SK-MEL-5 (cell line): ENCODE results near the gene NDUFV1. TPM values are rescaled to one million over a fixed set of nuclear protein-coding genes. Genes with fewer than 3 reads are reported as not detected.
"Not testable (repeated sequence)": the region's sequence is repeated elsewhere in the genome, so short reads cannot be mapped to it uniquely, and the experiment has no call there.

Experiments used
- DNase-seq: peaks from one replicate; pipeline ENCODE4 v3.0.0-alpha.2; 2016; ENCODE audit warnings: low read depth, low spot score
- in situ Hi-C: cut with HindIII; loops from 2 replicates; pipeline ENCODE4 v1.10.0; 2016; ENCODE audit warnings: low sequenced_read_pairs, high pct_unique_total_duplicates, low pct_unique_long_range_greater_than_20kb
- total RNA-seq: library from RNA; depleted of rRNA; stranded (reverse); fragments of >200 nt; shearing (Covaris generic); gene quantifications from 2 replicates; pipeline ENCODE4 v1.2.3, GENCODE V29; 2014

NDUFV1 gene
- total RNA-seq, 1 experiment from 2014 or later, result 175 TPM

DNA sequence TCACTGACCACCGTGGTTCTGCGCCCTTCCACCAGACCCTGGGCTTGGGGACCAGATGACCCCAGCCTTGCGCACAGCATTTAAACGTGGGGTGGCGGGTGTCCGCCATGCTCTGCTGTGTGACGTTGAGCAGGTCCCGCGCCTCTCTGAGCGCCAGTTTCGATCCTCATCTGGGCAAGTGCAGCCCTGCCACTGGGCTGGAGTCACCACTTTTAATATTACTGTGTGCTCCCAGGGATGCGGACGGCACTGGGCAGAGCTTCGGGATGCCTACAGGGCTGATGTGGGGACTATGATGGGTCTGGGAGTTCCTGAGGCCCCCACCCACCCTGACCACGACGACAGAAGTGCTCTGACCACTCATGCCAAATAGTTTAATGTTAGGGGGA, 24.2 kb downstream of the NDUFV1 start:
- DNase-seq, result no peak
- in situ Hi-C loops, result no loop called here

- no peak for DNase-seq
- in situ Hi-C loops, result no loop called here
Measured at GRCh38 chr11:67631411-67631810, 24.7 kb downstream of the NDUFV1 start.

GRCh38 chr11:67631853-67632174, 25.1 kb downstream of the NDUFV1 start:
- no peak for DNase-seq
- in situ Hi-C loops, result no loop called here

DNA sequence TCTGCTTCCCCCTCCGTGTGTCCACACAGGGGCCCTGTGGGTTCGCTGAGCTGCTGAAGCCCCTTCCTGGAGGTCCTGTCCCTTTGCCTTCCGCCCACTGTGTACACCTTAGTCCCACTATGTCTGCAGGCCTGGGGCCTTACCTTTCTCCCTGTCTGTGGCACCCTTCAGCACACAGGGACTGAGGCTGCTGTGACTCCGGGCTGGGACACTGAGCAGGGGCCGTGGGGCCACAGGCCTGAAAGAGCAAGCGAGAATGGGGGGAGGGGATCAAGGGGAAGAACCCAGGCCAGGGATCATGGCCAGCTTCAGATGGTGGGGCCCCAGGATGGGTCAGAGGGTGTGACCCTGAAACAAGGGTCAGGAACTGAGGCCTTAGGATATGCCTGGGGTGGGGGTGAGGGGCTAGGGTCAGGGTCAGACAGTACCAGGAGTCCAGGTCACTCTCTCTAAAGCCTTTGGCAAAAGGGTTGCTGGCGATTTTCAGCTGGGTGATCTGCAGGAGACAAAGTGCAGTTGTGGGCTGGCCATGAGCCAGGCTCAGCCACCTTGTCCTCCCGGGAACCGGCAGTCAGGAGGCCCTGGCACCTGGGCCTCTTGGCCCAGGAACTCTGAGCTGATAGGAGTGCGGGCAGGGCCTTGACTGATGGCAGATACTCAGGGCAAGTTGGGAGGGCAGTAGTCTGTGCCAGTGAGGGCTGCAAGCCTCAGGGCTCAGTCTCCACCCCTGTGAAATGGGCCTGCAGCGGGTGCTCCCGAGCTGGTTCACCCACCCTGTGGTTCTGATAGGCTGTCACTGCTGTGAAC, 25.6 kb downstream of the NDUFV1 start:
- in situ Hi-C loops, result no loop called here
- no peak for DNase-seq

DNA sequence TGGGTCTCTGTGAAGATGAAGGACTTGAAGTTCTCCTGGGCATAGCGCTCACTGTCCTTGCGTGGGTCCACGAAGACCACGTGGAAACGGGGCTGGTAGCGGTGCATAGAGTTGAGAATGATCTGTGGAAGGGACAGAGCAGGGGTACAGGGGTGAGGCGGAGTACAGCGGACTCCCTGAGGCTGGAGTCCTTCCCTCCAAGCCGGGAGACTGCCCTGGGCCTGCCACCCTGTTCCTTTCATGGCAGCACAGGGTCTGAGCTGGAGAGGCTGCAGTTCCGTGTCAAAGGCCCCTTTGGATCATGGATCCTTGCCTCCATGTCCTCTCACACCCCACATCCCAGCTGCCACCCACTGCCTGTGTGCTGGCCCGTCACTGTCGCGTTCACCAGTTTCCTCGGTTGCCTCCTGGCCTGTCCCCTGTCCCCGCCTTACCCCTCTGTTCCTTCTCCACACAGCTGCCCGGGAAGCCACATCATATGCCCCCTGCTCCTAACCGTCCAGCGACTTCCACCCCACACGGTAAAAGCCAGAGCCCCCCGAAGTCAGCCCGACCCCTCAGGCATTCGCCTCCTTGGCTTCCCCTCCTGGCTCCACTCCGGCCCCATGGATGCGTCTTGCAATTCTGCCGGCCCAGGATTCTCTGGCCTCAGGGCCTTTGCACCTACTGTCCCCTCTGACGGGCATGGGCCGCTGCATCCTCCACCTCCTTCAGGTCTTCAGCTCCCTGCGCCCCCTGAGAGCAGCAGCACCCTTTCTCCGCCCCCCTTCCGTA, 26.4 kb downstream of the NDUFV1 start:
- DNase-seq, result no peak
- in situ Hi-C loops, result no loop called here

DNA sequence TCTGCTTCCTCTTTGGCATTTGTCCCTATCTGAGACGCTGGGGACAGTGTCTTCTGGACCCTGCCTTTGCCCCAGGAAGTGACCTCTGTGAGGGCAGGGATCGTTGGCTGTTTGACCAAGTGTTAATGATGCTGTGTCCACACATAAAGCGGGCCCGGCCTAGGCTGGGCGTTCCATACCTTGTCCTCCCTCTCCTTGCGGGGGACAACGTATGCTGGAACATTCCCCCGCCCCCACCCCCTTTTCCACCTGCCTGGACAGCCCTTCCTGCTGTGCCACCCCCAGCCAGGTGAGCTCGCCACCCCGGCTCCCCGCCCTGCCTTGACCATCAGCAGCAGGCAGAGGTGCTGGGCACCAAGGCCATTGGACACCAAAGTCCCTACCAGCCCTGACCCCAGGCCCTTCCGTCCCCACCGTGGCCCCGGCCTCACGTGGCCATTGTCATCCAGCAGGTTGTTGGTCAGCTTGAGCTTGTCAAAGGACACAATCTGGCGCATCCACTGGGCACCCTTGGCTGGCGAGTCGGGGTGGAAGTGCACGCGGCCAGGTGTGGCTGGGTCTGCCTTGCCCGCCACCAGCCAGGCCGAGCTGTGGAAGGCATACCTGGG, 27.1 kb downstream of the NDUFV1 start:
- no peak for DNase-seq
- in situ Hi-C loops, result no loop called here

DNA sequence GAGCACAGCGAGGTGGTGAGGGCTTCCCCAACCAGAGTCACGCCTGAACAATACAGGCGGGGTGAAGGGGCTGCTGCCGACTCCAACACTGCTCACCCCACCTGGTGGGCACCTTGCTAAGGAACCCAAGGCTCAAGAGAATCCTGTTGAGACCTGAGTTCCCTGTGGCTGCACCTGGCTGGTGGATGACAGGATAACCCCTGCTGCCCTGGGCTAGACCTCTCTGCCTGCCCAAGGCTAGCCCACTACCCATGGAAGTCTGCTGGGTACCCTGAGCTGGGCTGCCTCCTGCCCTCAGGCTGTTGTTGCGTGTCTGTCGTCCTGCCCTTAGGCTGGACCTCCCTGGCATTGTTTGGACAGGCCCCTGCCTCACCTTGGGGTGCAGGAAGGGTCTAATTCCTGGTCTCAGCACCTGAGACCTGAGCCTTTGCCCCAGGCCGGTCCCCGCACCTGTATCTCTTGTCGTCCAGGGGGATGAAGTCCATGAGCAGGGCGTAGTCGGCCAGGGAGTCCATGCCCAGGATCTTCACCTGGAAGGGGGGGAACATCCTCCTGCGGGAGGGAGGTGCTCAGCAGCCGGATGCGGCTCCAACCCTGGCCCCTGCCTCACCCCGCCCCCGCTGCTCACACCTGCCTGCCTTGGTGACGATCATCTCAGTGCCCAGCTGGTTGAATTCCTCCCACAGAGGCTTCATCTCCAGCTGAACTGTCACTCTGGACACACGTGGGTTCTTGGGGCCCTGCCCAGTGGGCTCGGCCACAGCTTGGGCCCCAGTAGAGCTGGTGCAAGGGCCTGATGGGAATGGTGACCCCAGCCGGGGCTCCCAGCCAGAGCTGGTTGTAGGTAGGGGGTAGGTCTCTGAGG, 27.9 kb downstream of the NDUFV1 start:
- in situ Hi-C loops, result no loop called here
- no peak for DNase-seq

DNA sequence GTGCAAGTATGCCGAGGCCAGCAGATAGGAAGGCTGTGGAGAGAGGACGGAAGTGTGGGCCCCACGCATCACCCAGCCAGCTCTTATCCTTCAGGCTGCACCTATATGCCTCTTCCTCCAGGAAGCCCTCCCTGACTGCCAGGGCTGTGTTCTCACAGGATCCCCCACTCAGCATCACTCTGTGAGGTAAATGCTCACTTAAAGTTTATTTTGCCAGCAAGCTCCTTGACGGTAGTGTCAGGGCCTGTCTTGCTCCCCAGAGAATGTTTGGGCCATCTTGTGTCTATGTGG, 28.4 kb downstream of the NDUFV1 start:
- DNase-seq, result no peak

DNA sequence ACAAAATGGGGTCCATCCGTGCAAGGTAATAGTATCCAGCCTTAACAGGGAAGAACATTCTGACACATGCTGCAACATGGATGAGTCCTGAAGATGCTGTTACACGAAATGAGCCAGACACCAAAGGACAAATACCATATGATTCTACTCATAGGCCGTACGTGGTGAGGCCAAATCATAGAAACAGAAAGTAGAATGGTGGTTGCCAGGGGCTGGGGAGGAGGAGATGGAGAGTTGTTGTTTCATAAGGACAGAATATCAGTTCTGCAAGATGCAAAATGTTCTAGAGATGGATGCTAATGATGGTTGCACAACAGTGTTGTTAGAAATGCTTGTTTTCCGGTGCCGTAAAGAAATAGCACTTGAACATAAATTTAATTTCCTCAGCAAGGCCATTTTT, 30.2 kb downstream of the NDUFV1 start:
- in situ Hi-C loops, result no loop called here
- DNase-seq, result no peak

More for the DNA sequence above, 28.4 kb downstream of the NDUFV1 start:
- in situ Hi-C loops, result no loop called here

DNA sequence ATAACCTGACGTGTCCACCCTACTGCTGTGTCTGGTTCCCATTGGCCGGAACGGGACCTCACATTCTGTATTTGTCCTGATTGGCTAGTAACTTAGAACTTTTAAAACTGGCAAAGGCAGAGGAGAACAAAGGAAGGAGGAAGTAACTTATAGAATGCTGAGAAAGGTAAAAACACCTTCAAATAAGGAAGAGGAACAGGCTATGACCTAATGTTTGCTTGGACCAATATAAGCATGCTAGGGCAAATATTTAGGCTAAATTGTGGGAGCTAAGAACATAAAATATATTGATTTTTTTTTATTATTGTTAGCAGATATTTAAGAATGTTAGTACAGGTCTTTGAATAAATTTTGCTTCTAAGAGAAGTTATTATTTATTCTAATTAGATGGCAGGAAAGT, 30.7 kb downstream of the NDUFV1 start:
- DNase-seq, in situ Hi-C loops: not testable (repeated sequence)

- no peak for DNase-seq
- in situ Hi-C loops, result no loop called here
Measured at GRCh38 chr11:67638535-67639437, 32.0 kb downstream of the NDUFV1 start.

- in situ Hi-C loops, result no loop called here
- DNase-seq, result no peak
Measured at GRCh38 chr11:67639438-67639859, 32.7 kb downstream of the NDUFV1 start, which contains the start of gene TBX10. Gene TBX10, minus strand, starts transcription at chr11:67639763. Its CDS starts 291 bp downstream, at chr11:67639472.

DNA sequence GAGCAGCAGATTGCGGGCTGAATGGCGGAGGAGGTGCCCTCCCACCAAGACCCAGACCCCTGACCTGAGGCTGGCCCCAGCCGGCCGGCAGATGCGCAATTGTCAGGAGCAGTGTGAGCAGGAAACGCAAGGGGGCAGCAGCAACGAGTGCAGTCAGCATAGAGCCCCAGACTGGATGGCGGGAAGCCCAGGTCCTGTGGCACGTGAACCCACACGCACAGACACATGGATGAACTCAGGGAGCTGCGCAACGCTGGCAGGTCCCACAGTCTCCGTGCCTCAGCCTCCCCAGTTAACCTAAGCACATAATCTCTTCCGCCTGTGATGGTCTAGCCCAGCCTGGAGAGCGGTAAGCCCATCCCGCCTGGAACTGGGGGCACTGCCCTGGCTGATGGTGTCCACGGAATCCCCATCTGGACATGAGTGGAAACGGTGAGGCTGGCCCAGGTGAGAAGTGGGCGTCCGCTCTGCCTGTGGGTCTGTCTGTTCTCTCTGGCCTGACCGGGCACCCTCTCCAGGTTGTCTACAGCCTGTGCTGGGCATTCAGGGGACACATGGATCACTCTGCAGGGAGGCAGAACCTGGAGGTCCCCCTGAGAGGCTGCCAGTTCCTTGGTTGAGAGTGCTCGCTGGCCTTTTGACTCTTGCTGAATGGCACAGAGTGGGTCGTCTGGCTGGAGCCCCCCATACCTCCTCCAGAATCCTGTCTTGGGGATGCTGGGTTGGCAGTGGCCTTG, 33.5 kb downstream of the NDUFV1 start:
- in situ Hi-C loops, result no loop called here
- peak; percentile 58 for DNase-seq

- DNase-seq, result no peak
- in situ Hi-C loops, result no loop called here
Measured at GRCh38 chr11:67640758-67641337, 34.1 kb downstream of the NDUFV1 start.

GRCh38 chr11:67641338-67642172, 34.8 kb downstream of the NDUFV1 start:
- in situ Hi-C loops, result no loop called here
- DNase-seq, result no peak
